ENCODE data around the gene RPRD1A.

DNA sequence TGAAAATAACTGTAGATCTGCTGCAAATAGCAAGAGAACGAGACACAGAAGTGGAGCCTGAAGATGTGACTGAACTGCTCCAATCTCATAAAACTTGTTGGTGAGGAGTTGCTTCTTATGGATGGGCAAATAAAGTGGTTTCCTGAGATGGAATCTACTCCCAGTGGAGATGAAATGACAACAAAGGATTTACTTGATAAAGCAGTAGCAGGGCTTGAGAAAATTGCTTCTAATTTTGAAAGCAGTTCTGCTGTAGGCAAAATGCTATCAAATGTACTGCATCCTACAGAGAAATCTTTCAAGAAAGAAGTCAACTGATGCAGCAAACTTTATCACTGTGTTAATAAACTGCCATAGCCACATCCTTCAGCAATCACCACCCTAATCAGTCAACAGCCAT, 44.0 kb downstream of the RPRD1A start:
- TF ChIP-seq, protein P1, sequence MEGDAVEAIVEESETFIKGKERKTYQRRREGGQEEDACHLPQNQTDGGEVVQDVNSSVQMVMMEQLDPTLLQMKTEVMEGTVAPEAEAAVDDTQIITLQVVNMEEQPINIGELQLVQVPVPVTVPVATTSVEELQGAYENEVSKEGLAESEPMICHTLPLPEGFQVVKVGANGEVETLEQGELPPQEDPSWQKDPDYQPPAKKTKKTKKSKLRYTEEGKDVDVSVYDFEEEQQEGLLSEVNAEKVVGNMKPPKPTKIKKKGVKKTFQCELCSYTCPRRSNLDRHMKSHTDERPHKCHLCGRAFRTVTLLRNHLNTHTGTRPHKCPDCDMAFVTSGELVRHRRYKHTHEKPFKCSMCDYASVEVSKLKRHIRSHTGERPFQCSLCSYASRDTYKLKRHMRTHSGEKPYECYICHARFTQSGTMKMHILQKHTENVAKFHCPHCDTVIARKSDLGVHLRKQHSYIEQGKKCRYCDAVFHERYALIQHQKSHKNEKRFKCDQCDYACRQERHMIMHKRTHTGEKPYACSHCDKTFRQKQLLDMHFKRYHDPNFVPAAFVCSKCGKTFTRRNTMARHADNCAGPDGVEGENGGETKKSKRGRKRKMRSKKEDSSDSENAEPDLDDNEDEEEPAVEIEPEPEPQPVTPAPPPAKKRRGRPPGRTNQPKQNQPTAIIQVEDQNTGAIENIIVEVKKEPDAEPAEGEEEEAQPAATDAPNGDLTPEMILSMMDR (conservative IDR thresholded peaks at IDR 0.05; ENCODE audit: low read depth, low read length), result no peak
- no peak for TF ChIP-seq EZH2 (IDR thresholded peaks at IDR 0.05; ENCODE audit: borderline replicate concordance, low read depth, low read length, poor library complexity, severe bottlenecking)

Data from A673 (cell line).